ENCODE data around the gene WDR47.

- TF ChIP-seq GATA1 (IDR thresholded peaks at IDR 0.05; ENCODE audit: low read depth, low read length) (no peak), POLR2A (IDR thresholded peaks at IDR 0.05; ENCODE audit: low read length) (no peak)
Observed at GRCh38 chr1:109084563-109085517, 42.9 kb upstream of the WDR47 start.

All from erythroblast (primary cell).